ENCODE results near the gene EHD4. TPM values are rescaled to one million over a fixed set of nuclear protein-coding genes. Genes with fewer than 3 reads are reported as not detected.
A peak's percentile ranks its signal among the peaks of the same experiment; 100 is the strongest.

Gene EHD4
- polyA plus RNA-seq (2013, experiment 1 of 2), result 14.7 TPM
- 14.6 TPM for polyA plus RNA-seq (2013, experiment 2 of 2)

GRCh38 chr15:41972253-41973242, at the start of gene EHD4:
Gene EHD4, minus strand, starts transcription at chr15:41972557. Its CDS starts 63 bp downstream, at chr15:41972494.
- Histone ChIP-seq H3K4ac (ENCODE audit: low read depth, low read length) (no peak within 1 kb of the TSS), H3K4me3 (ENCODE audit: low read length) (peak within 1 kb of the TSS; percentile 91), H3K56ac (ENCODE audit: low read length) (peak within 1 kb of the TSS; percentile 99), H3K27ac (ENCODE audit: low read depth, low read length) (peak within 1 kb of the TSS; percentile 3), H2BK120ac (ENCODE audit: low read depth, low read length) (no peak within 1 kb of the TSS), H2BK15ac (replicated peaks; ENCODE audit: low read depth) (no peak within 1 kb of the TSS), H3K4me1 (ENCODE audit: control insufficient read depth, low read depth, low read length) (peaks cover 10% of the 10 kb centered on the region), H2AK5ac (ENCODE audit: low read length) (no peak within 1 kb of the TSS), H3K4me2 (ENCODE audit: low read length) (peak within 1 kb of the TSS; percentile 48), H3K9ac (ENCODE audit: low read length) (peak within 1 kb of the TSS; percentile 95), H3K36me3 (ENCODE audit: control insufficient read depth, insufficient read depth, low read length) (no peaks in the 10 kb centered on the region), H3K79me2 (ENCODE audit: control insufficient read depth, insufficient read depth, low read length) (peaks cover 31% of the 10 kb centered on the region), H3K18ac (ENCODE audit: low read length) (peak within 1 kb of the TSS; percentile 85), H4K8ac (ENCODE audit: low read depth, low read length) (no peak within 1 kb of the TSS), H3K79me1 (ENCODE audit: low read length) (no peaks in the 10 kb centered on the region), H4K5ac (ENCODE audit: low read length) (no peak within 1 kb of the TSS), H2BK5ac (ENCODE audit: low read length) (peak within 1 kb of the TSS; percentile 77), H3K23ac (ENCODE audit: low read length) (peak within 1 kb of the TSS; percentile 69), H3K27me3 (ENCODE audit: insufficient read depth, low read length, poor library complexity) (no peaks in the 10 kb centered on the region)
- peak; percentile 100 for DNase-seq
- no CpG with 5 or more reads among the region's 72 CpGs for WGBS (ENCODE audit: extremely low coverage, insufficient coverage, low lambda C conversion rate)

- WGBS (ENCODE audit: extremely low coverage, insufficient coverage, low lambda C conversion rate), result no CpG with 5 or more reads among the region's 5 CpGs
- H3K27me3 ChIP-seq (ENCODE audit: insufficient read depth, low read length, poor library complexity), result no peaks in the 10 kb centered on the region
- no peaks in the 10 kb centered on the region for H3K36me3 ChIP-seq (ENCODE audit: control insufficient read depth, insufficient read depth, low read length)
- no peak overlapping the region for H3K56ac ChIP-seq (ENCODE audit: low read length)
- no peak overlapping the region for H2BK15ac ChIP-seq (replicated peaks; ENCODE audit: low read depth)
- no peak overlapping the region for H3K4me2 ChIP-seq (ENCODE audit: low read length)
- H3K4me3 ChIP-seq (ENCODE audit: low read length), result no peak overlapping the region
- no peaks in the 10 kb centered on the region for H3K4me1 ChIP-seq (ENCODE audit: control insufficient read depth, low read depth, low read length)
- H3K79me1 ChIP-seq (ENCODE audit: low read length), result no peaks in the 10 kb centered on the region
- no peak overlapping the region for H4K8ac ChIP-seq (ENCODE audit: low read depth, low read length)
- H2BK5ac ChIP-seq (ENCODE audit: low read length), result no peak overlapping the region
- no peak overlapping the region for H3K4ac ChIP-seq (ENCODE audit: low read depth, low read length)
- H2BK120ac ChIP-seq (ENCODE audit: low read depth, low read length), result no peak overlapping the region
- no peaks in the 10 kb centered on the region for H3K79me2 ChIP-seq (ENCODE audit: control insufficient read depth, insufficient read depth, low read length)
- no peak overlapping the region for H3K23ac ChIP-seq (ENCODE audit: low read length)
- no peak for DNase-seq
- H4K5ac ChIP-seq (ENCODE audit: low read length), result no peak overlapping the region
- no peak overlapping the region for H3K9ac ChIP-seq (ENCODE audit: low read length)
- H2AK5ac ChIP-seq (ENCODE audit: low read length), result no peak overlapping the region
- no peak overlapping the region for H3K18ac ChIP-seq (ENCODE audit: low read length)
- H3K27ac ChIP-seq (ENCODE audit: low read depth, low read length), result no peak overlapping the region
These were observed 49.2 kb upstream of the EHD4 start for GRCh38 chr15:42021593-42021992.

- Histone ChIP-seq H2BK5ac (ENCODE audit: low read length) (no peak within 1 kb of the TSS), H2AK5ac (ENCODE audit: low read length) (no peak within 1 kb of the TSS), H4K8ac (ENCODE audit: low read depth, low read length) (no peak within 1 kb of the TSS), H3K79me2 (ENCODE audit: control insufficient read depth, insufficient read depth, low read length) (no peaks in the 10 kb centered on the region), H2BK15ac (replicated peaks; ENCODE audit: low read depth) (no peak within 1 kb of the TSS), H3K9ac (ENCODE audit: low read length) (no peak within 1 kb of the TSS), H3K56ac (ENCODE audit: low read length) (no peak within 1 kb of the TSS), H3K27me3 (ENCODE audit: insufficient read depth, low read length, poor library complexity) (no peaks in the 10 kb centered on the region), H2BK120ac (ENCODE audit: low read depth, low read length) (no peak within 1 kb of the TSS), H3K23ac (ENCODE audit: low read length) (no peak within 1 kb of the TSS), H3K4me3 (ENCODE audit: low read length) (no peak within 1 kb of the TSS), H3K79me1 (ENCODE audit: low read length) (no peaks in the 10 kb centered on the region), H4K5ac (ENCODE audit: low read length) (no peak within 1 kb of the TSS), H3K4me1 (ENCODE audit: control insufficient read depth, low read depth, low read length) (no peaks in the 10 kb centered on the region), H3K18ac (ENCODE audit: low read length) (no peak within 1 kb of the TSS), H3K36me3 (ENCODE audit: control insufficient read depth, insufficient read depth, low read length) (no peaks in the 10 kb centered on the region), H3K4me2 (ENCODE audit: low read length) (no peak within 1 kb of the TSS), H3K4ac (ENCODE audit: low read depth, low read length) (no peak within 1 kb of the TSS), H3K27ac (ENCODE audit: low read depth, low read length) (no peak within 1 kb of the TSS)
- no CpG with 5 or more reads among the region's 5 CpGs for WGBS (ENCODE audit: extremely low coverage, insufficient coverage, low lambda C conversion rate)
- DNase-seq, result no peak
These were observed 48.4 kb upstream of the EHD4 start, which contains the start of gene PLA2G4E for GRCh38 chr15:42020713-42021273. Gene PLA2G4E, minus strand, starts transcription at chr15:42021042. Its CDS starts 12 bp downstream, at chr15:42021030.

GRCh38 chr15:42018306-42019224, 46.2 kb upstream of the EHD4 start:
- no CpG with 5 or more reads among the region's 6 CpGs for WGBS (ENCODE audit: extremely low coverage, insufficient coverage, low lambda C conversion rate)
- no peak overlapping the region for H3K23ac ChIP-seq (ENCODE audit: low read length)
- no peak overlapping the region for H3K9ac ChIP-seq (ENCODE audit: low read length)
- no peaks in the 10 kb centered on the region for H3K4me1 ChIP-seq (ENCODE audit: control insufficient read depth, low read depth, low read length)
- no peak overlapping the region for H3K4me2 ChIP-seq (ENCODE audit: low read length)
- H3K4ac ChIP-seq (ENCODE audit: low read depth, low read length), result no peak overlapping the region
- H3K79me1 ChIP-seq (ENCODE audit: low read length), result no peaks in the 10 kb centered on the region
- no peak overlapping the region for H2BK15ac ChIP-seq (replicated peaks; ENCODE audit: low read depth)
- no peak overlapping the region for H3K56ac ChIP-seq (ENCODE audit: low read length)
- no peaks in the 10 kb centered on the region for H3K36me3 ChIP-seq (ENCODE audit: control insufficient read depth, insufficient read depth, low read length)
- H4K5ac ChIP-seq (ENCODE audit: low read length), result no peak overlapping the region
- H4K8ac ChIP-seq (ENCODE audit: low read depth, low read length), result no peak overlapping the region
- no peak overlapping the region for H2BK5ac ChIP-seq (ENCODE audit: low read length)
- no peaks in the 10 kb centered on the region for H3K27me3 ChIP-seq (ENCODE audit: insufficient read depth, low read length, poor library complexity)
- no peak overlapping the region for H3K4me3 ChIP-seq (ENCODE audit: low read length)
- H2AK5ac ChIP-seq (ENCODE audit: low read length), result no peak overlapping the region
- no peak for DNase-seq
- H2BK120ac ChIP-seq (ENCODE audit: low read depth, low read length), result no peak overlapping the region
- H3K27ac ChIP-seq (ENCODE audit: low read depth, low read length), result no peak overlapping the region
- H3K79me2 ChIP-seq (ENCODE audit: control insufficient read depth, insufficient read depth, low read length), result no peaks in the 10 kb centered on the region
- no peak overlapping the region for H3K18ac ChIP-seq (ENCODE audit: low read length)

- H2AK5ac ChIP-seq (ENCODE audit: low read length), result no peak overlapping the region
- H2BK120ac ChIP-seq (ENCODE audit: low read depth, low read length), result no peak overlapping the region
- no peak overlapping the region for H2BK5ac ChIP-seq (ENCODE audit: low read length)
- no peak overlapping the region for H2BK15ac ChIP-seq (replicated peaks; ENCODE audit: low read depth)
- no peaks in the 10 kb centered on the region for H3K27me3 ChIP-seq (ENCODE audit: insufficient read depth, low read length, poor library complexity)
- no peak overlapping the region for H3K9ac ChIP-seq (ENCODE audit: low read length)
- no peak overlapping the region for H3K4me2 ChIP-seq (ENCODE audit: low read length)
- no peak overlapping the region for H4K8ac ChIP-seq (ENCODE audit: low read depth, low read length)
- H3K36me3 ChIP-seq (ENCODE audit: control insufficient read depth, insufficient read depth, low read length), result no peaks in the 10 kb centered on the region
- no peaks in the 10 kb centered on the region for H3K79me2 ChIP-seq (ENCODE audit: control insufficient read depth, insufficient read depth, low read length)
- H3K4ac ChIP-seq (ENCODE audit: low read depth, low read length), result no peak overlapping the region
- H3K79me1 ChIP-seq (ENCODE audit: low read length), result no peaks in the 10 kb centered on the region
- H3K4me3 ChIP-seq (ENCODE audit: low read length), result no peak overlapping the region
- WGBS (ENCODE audit: extremely low coverage, insufficient coverage, low lambda C conversion rate), result no CpG with 5 or more reads among the region's 6 CpGs
- H3K56ac ChIP-seq (ENCODE audit: low read length), result no peak overlapping the region
- H3K18ac ChIP-seq (ENCODE audit: low read length), result no peak overlapping the region
- no peak overlapping the region for H4K5ac ChIP-seq (ENCODE audit: low read length)
- no peaks in the 10 kb centered on the region for H3K4me1 ChIP-seq (ENCODE audit: control insufficient read depth, low read depth, low read length)
- H3K27ac ChIP-seq (ENCODE audit: low read depth, low read length), result no peak overlapping the region
- DNase-seq, result no peak
- H3K23ac ChIP-seq (ENCODE audit: low read length), result no peak overlapping the region
These were observed 44.6 kb upstream of the EHD4 start for GRCh38 chr15:42016971-42017370.

Measured in mesendoderm (in vitro differentiated cells).